LNCAP (cell line): ENCODE results near the gene FMN2.

Experiments used
- CTCF ChIP-seq: fragments of 450-650 bp; IDR thresholded peaks from 2 replicates; pipeline ENCODE4 v1.5.1; 2017; ENCODE audit warnings: mild to moderate bottlenecking

The FMN2 gene

GRCh38 chr1:240068961-240069360 lies 22.7 kb upstream of the FMN2 start:
- no peak for TF ChIP-seq CTCF

GRCh38 chr1:240070188-240070587 lies 21.5 kb upstream of the FMN2 start:
- TF ChIP-seq CTCF, result no peak

- no peak for TF ChIP-seq CTCF
These were observed 18.6 kb upstream of the FMN2 start for GRCh38 chr1:240073097-240073496.

- no peak for TF ChIP-seq CTCF
These were observed 17.3 kb upstream of the FMN2 start for GRCh38 chr1:240074422-240074821.

GRCh38 chr1:240074908-240075307 lies 16.8 kb upstream of the FMN2 start:
- no peak for TF ChIP-seq CTCF

GRCh38 chr1:240084337-240084736 lies 7.3 kb upstream of the FMN2 start:
- no peak for TF ChIP-seq CTCF

- TF ChIP-seq CTCF, result no peak
These were observed 6.9 kb upstream of the FMN2 start for GRCh38 chr1:240084749-240085148.

GRCh38 chr1:240086726-240087125 lies 5.0 kb upstream of the FMN2 start:
- TF ChIP-seq CTCF, result no peak
